HL-60 (cell line): ENCODE data around the gene RBPJL.

Experiments used
- GABPA ChIP-seq: IDR thresholded peaks from 2 replicates; pipeline ENCODE4 v1.6.1; 2012; ENCODE audit warnings: low read depth
- POLR2AphosphoS5 ChIP-seq: IDR thresholded peaks from 2 replicates; pipeline ENCODE4 v1.6.1; 2012; ENCODE audit warnings: low read depth
- TF ChIP-seq, protein P1 (sequence below): IDR thresholded peaks from one replicate; pipeline ENCODE4 v1.5.1; 2011; ENCODE audit warnings: low read length, control low read depth, inconsistent platforms; ENCODE audit not compliant: insufficient read depth
- TF ChIP-seq, protein P2 (sequence below): IDR thresholded peaks from 2 replicates; pipeline ENCODE4 v1.6.1; 2012; ENCODE audit warnings: low read depth; ENCODE audit not compliant: insufficient replicate concordance

DNA sequence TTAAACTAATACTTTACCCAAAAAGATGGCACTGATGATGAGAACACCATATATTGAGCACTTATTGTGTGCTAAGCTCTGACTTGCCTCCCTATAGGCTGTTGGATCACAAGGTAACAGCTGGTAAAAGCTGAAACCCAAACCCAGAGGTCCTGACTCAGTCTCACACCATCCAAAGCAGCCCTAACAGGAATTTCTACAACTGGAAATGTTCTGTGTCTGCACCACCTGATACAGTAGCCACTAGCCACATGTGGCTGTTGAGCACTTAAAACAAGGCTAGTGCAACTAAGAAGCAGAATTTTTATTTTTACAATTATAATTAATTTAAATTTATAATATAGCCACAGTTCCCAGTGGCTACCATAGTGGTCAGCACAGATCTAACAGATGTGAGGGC, 17.1 kb downstream of the RBPJL start:
- no peak for TF ChIP-seq POLR2AphosphoS5
- TF ChIP-seq, protein P1, sequence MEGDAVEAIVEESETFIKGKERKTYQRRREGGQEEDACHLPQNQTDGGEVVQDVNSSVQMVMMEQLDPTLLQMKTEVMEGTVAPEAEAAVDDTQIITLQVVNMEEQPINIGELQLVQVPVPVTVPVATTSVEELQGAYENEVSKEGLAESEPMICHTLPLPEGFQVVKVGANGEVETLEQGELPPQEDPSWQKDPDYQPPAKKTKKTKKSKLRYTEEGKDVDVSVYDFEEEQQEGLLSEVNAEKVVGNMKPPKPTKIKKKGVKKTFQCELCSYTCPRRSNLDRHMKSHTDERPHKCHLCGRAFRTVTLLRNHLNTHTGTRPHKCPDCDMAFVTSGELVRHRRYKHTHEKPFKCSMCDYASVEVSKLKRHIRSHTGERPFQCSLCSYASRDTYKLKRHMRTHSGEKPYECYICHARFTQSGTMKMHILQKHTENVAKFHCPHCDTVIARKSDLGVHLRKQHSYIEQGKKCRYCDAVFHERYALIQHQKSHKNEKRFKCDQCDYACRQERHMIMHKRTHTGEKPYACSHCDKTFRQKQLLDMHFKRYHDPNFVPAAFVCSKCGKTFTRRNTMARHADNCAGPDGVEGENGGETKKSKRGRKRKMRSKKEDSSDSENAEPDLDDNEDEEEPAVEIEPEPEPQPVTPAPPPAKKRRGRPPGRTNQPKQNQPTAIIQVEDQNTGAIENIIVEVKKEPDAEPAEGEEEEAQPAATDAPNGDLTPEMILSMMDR, result no peak
- TF ChIP-seq, protein P2, sequence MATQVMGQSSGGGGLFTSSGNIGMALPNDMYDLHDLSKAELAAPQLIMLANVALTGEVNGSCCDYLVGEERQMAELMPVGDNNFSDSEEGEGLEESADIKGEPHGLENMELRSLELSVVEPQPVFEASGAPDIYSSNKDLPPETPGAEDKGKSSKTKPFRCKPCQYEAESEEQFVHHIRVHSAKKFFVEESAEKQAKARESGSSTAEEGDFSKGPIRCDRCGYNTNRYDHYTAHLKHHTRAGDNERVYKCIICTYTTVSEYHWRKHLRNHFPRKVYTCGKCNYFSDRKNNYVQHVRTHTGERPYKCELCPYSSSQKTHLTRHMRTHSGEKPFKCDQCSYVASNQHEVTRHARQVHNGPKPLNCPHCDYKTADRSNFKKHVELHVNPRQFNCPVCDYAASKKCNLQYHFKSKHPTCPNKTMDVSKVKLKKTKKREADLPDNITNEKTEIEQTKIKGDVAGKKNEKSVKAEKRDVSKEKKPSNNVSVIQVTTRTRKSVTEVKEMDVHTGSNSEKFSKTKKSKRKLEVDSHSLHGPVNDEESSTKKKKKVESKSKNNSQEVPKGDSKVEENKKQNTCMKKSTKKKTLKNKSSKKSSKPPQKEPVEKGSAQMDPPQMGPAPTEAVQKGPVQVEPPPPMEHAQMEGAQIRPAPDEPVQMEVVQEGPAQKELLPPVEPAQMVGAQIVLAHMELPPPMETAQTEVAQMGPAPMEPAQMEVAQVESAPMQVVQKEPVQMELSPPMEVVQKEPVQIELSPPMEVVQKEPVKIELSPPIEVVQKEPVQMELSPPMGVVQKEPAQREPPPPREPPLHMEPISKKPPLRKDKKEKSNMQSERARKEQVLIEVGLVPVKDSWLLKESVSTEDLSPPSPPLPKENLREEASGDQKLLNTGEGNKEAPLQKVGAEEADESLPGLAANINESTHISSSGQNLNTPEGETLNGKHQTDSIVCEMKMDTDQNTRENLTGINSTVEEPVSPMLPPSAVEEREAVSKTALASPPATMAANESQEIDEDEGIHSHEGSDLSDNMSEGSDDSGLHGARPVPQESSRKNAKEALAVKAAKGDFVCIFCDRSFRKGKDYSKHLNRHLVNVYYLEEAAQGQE, result no peak
- no peak for TF ChIP-seq GABPA
